ENCODE data around the gene AGPAT3.

- TF ChIP-seq POLR2A (IDR thresholded peaks at IDR 0.05): no peak
- no peak for TF ChIP-seq CTCF (IDR thresholded peaks at IDR 0.05)
Measured at GRCh38 chr21:44029460-44030087, 164.6 kb downstream of the AGPAT3 start.
